ENCODE data around the gene METTL21C.

METTL21C gene

GRCh38 chr13:102651892-102652291 is 43.0 kb downstream of the METTL21C start:
- no peak for TF ChIP-seq CTCF (IDR thresholded peaks at IDR 0.05; ENCODE audit: low read depth, low read length)
- DNase-seq (ENCODE audit: extremely low read depth, low read depth): no peak

GRCh38 chr13:102651392-102651791 is 43.5 kb downstream of the METTL21C start:
- DNase-seq (ENCODE audit: extremely low read depth, low read depth): no peak

GRCh38 chr13:102650444-102650843 is 44.4 kb downstream of the METTL21C start:
- no peak for TF ChIP-seq CTCF (IDR thresholded peaks at IDR 0.05; ENCODE audit: low read depth, low read length)

More at GRCh38 chr13:102651392-102651791, 43.5 kb downstream of the METTL21C start:
- TF ChIP-seq CTCF (IDR thresholded peaks at IDR 0.05; ENCODE audit: low read depth, low read length): no peak

GRCh38 chr13:102648046-102648445 is 46.8 kb downstream of the METTL21C start:
- no peak for DNase-seq (ENCODE audit: extremely low read depth, low read depth)
- TF ChIP-seq CTCF (IDR thresholded peaks at IDR 0.05; ENCODE audit: low read depth, low read length): no peak

More at GRCh38 chr13:102650444-102650843, 44.4 kb downstream of the METTL21C start:
- no peak for DNase-seq (ENCODE audit: extremely low read depth, low read depth)

GRCh38 chr13:102645701-102646100 is 49.1 kb downstream of the METTL21C start:
- no peak for TF ChIP-seq CTCF (IDR thresholded peaks at IDR 0.05; ENCODE audit: low read depth, low read length)
- no peak for DNase-seq (ENCODE audit: extremely low read depth, low read depth)

- TF ChIP-seq CTCF (IDR thresholded peaks at IDR 0.05; ENCODE audit: low read depth, low read length): no peak
- no peak for DNase-seq (ENCODE audit: extremely low read depth, low read depth)
Measured at GRCh38 chr13:102643656-102644055, 51.2 kb downstream of the METTL21C start.

GRCh38 chr13:102642475-102642874 is 52.4 kb downstream of the METTL21C start:
- no peak for TF ChIP-seq CTCF (IDR thresholded peaks at IDR 0.05; ENCODE audit: low read depth, low read length)
- DNase-seq (ENCODE audit: extremely low read depth, low read depth): no peak
